Thoracic aorta (tissue), 2 donors: Measurements from ENCODE around the gene STARD7. TPM values are rescaled to one million over a fixed set of nuclear protein-coding genes. Genes with fewer than 3 reads are reported as not detected.

Source experiments
- ATAC-seq: fragments of 150-250 bp; one replicate; pipeline ENCODE4 v1.8.0; 2017; ENCODE audit warnings: low read depth; ENCODE audit not compliant: insufficient number of reproducible peaks, low FRiP score
- DNase-seq: peaks from one replicate; pipeline ENCODE4 v3.0.0-alpha.2; 2020; ENCODE audit warnings: low spot score
- H3K27ac ChIP-seq, 2 donors: fragments of 200-600 bp; sonication (generic); 1 replicate in 1 of 2; 2 replicates in 1 of 2; pipeline ENCODE4 v1.5.1; 2016; ENCODE audit warnings: mild to moderate bottlenecking in 2 of 2, moderate library complexity in 2 of 2
- H3K27me3 ChIP-seq: fragments of 200-600 bp; sonication (generic); replicated peaks from 2 replicates; pipeline ENCODE4 v1.6.0; 2016; ENCODE audit warnings: mild to moderate bottlenecking; ENCODE audit not compliant: insufficient read depth
- H3K36me3 ChIP-seq: fragments of 200-600 bp; sonication (generic); one replicate; pipeline ENCODE4 v1.5.1; 2016
- H3K4me1 ChIP-seq, 2 donors: fragments of 200-600 bp; sonication (generic); 1 replicate in 1 of 2; 2 replicates in 1 of 2; pipeline versions ENCODE4 v1.5.1 to v1.6.0; 2016; ENCODE audit warnings: low read depth in 2 of 2, mild to moderate bottlenecking in 1 of 2; ENCODE audit not compliant: control insufficient read depth in 1 of 2
- H3K4me3 ChIP-seq: fragments of 200-600 bp; sonication (generic); 2 replicates; pipeline ENCODE4 v1.5.1; 2016; ENCODE audit warnings: mild to moderate bottlenecking
- H3K9me3 ChIP-seq: fragments of 200-600 bp; sonication (generic); 2 replicates; pipeline ENCODE4 v1.5.1; 2016
- total RNA-seq, 2 donors: library from RNA; depleted of rRNA; stranded (reverse); fragments of >200 nt; gene quantifications; one replicate each; pipeline versions ENCODE4 v1.1.0 to v1.2.3, GENCODE V29; 2016
- TF ChIP-seq, protein P1 (sequence below): fragments of 200-600 bp; sonication (generic); IDR thresholded peaks from one replicate; pipeline ENCODE4 v1.5.1; 2019; ENCODE audit warnings: antibody characterized with exemption

STARD7 gene
- total RNA-seq, 2 donors from 2014 or later = 68.1 to 135 TPM

DNA sequence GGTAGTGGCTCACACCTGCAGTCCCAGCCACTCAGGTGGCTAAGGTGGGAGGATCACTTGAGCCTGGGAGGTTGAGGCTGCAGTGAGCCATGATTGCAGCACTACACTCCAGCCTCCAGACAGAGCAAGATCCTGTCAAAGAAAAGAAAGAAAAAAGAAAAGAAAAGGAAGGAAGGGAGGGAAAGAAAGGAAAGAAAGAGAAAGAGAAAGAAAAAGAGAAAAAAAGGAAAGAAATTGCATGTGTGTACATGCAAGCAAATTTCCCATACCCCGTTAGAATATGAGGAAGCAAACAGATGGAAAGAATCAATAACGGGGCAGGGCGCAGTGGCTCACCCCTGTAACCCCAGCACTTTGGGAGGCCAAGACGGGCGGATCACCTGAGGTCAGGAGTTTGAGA, 39.3 kb upstream of the STARD7 start:
- ATAC-seq (no peak), DNase-seq (no peak)
- Histone ChIP-seq H3K4me3 (no peak overlapping the region), H3K27ac (no peak overlapping the region), H3K9me3 (no peaks in the 10 kb centered on the region), H3K4me1 (peaks cover 15 to 29% of the 10 kb centered on the region in 2 donors), H3K36me3 (peaks cover 8% of the 10 kb centered on the region), H3K27me3 (no peaks in the 10 kb centered on the region)
- TF ChIP-seq, protein P1, sequence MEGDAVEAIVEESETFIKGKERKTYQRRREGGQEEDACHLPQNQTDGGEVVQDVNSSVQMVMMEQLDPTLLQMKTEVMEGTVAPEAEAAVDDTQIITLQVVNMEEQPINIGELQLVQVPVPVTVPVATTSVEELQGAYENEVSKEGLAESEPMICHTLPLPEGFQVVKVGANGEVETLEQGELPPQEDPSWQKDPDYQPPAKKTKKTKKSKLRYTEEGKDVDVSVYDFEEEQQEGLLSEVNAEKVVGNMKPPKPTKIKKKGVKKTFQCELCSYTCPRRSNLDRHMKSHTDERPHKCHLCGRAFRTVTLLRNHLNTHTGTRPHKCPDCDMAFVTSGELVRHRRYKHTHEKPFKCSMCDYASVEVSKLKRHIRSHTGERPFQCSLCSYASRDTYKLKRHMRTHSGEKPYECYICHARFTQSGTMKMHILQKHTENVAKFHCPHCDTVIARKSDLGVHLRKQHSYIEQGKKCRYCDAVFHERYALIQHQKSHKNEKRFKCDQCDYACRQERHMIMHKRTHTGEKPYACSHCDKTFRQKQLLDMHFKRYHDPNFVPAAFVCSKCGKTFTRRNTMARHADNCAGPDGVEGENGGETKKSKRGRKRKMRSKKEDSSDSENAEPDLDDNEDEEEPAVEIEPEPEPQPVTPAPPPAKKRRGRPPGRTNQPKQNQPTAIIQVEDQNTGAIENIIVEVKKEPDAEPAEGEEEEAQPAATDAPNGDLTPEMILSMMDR = no peak

DNA sequence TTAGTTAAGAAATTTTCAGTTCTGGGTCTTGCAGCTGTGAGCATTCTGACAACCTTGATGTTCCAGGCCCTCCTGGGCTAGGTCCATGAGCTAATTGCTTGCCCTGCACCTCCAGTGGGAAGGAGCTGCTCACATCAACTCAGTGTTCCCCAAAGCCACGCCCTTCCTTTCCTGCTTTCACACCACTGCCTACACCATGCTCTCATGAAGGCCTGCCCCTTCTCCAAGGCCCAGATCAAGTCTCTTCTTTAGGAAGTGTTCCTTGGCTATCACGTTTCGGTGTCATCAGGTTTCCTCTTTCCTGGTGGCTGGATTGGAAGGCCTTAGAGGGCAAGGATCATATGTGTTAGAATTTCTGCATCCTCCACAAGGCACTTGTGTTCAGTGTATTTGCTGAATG, 38.4 kb upstream of the STARD7 start:
- ATAC-seq = no peak
- Histone ChIP-seq H3K4me3 (no peak overlapping the region), H3K4me1 (peaks cover 12 to 25% of the 10 kb centered on the region in 2 donors), H3K36me3 (no peaks in the 10 kb centered on the region), H3K27ac (no peak overlapping the region), H3K27me3 (no peaks in the 10 kb centered on the region), H3K9me3 (no peaks in the 10 kb centered on the region)
- TF ChIP-seq, protein P1 = no peak
- DNase-seq = no peak

DNA sequence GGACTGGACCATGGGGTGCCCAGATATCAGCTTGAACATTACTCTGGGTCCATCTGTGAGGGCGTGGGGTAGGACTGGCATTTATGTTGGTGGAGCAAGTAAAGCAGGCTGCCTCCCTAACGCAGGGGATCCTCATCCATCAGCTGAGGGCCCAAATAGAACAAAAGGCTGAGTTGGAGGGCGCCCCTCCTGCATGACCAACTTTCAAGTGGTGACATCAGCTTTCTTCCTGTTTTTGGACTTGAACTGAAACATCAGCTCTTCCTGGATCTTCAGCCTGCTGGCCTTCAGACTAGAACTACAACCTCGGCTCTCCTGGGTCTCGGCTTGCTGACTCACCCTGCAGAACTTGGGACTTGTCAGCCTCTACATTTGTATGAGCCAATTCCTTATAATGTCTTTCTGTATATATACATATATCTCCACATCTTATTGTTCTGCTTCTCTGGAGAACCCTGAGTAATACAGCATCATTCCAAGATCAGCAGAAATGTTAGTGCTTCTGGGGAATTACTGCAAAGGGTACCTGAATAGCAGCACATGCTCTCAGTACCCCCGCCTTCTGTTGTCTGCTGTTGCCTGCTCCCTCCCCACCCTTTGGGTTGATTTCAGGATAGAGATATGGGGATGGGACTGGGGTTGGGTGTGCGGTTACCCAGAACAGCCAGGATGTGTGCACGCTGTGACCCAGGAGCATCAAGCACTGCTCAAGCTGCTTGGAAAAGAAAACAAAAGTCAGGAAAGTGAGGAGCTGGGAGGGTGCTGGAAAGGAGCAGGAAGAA, 37.2 kb upstream of the STARD7 start:
- no peak for DNase-seq
- no peaks in the 10 kb centered on the region for H3K27me3 ChIP-seq
- TF ChIP-seq, protein P1 = no peak
- no peaks in the 10 kb centered on the region for H3K9me3 ChIP-seq
- H3K4me3 ChIP-seq = no peak overlapping the region
- ATAC-seq = no peak
- H3K36me3 ChIP-seq = no peaks in the 10 kb centered on the region
- no peak overlapping the region for H3K27ac ChIP-seq
- H3K4me1 ChIP-seq = peaks cover 4 to 14% of the 10 kb centered on the region in 2 donors

DNA sequence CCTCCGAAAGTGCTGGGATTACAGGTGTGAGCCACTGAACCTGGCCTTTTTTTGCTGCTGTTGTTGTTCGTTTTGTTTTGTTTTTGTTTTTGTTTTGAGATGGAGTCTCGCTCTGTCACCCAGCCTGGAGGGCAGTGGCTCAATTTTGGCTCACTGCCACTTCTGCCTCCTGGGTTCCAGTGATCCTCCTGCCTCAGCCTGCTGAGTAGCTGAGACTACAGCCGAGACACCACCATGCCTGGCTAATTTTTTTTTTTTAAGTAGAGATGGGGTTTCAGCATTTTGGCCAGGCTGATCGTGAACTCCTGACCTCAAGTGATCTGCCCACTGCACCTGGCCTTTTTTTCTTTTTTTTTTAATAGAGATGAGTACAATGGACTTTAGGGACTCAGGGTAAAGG, 35.2 kb upstream of the STARD7 start:
- no peak for ATAC-seq
- no peaks in the 10 kb centered on the region for H3K4me1 ChIP-seq
- TF ChIP-seq, protein P1 = no peak

DNA sequence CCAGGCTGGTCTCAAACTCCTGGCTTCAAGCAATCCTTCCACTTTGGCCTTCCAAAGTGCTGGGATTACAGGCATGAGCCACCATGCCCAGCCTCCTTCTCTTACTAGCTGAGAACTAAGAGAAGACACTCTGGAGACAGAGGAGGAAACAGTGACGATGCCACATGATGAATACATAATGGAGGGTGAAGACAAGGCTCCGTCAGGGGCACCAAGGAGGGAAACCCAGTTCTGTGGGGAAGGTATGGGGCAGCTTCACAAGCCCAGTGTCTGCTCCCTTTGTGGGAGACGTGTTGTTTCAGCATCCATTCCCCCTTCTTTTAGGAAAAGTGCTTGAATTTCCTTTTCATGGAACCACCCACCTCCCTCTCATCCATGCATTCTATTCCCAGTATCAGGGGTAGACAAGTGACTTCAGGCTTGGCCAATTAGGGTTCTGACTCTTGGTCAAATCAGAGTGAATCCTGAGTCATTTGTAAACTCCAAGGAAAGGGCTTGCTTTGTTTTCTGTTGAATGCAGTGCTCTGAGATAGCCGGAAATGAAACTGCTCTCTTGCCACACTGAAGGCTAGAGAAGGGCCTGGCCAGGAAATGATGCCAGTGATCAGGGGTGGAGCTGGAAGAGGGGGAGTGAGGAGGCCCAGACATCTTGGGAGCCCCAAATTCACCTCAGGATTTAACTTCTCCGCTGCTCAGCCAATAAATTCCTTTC, 33.4 kb upstream of the STARD7 start:
- TF ChIP-seq, protein P1 = no peak
- Histone ChIP-seq H3K4me3 (no peak overlapping the region), H3K4me1 (no peaks in the 10 kb centered on the region), H3K27me3 (no peaks in the 10 kb centered on the region), H3K9me3 (no peaks in the 10 kb centered on the region), H3K27ac (peak overlapping the region in 1 of 2 donors; percentile 47), H3K36me3 (no peaks in the 10 kb centered on the region)
- no peak for DNase-seq
- ATAC-seq = no peak

More for the DNA sequence above, 35.2 kb upstream of the STARD7 start:
- no peak overlapping the region for H3K27ac ChIP-seq
- DNase-seq = no peak
- no peaks in the 10 kb centered on the region for H3K36me3 ChIP-seq
- H3K4me3 ChIP-seq = no peak overlapping the region
- no peaks in the 10 kb centered on the region for H3K9me3 ChIP-seq
- no peaks in the 10 kb centered on the region for H3K27me3 ChIP-seq
